CD4-positive, alpha-beta T cell treated with Interleukin-15 for 1 hour (primary cell): ENCODE results near the gene AMBP.
"Not testable (repeated sequence)": the region's sequence is repeated elsewhere in the genome, so short reads cannot be mapped to it uniquely, and the experiment has no call there.

Experiments
- DNase-seq: peaks from one replicate; pipeline ENCODE4 v3.0.0-alpha.2; 2020

AMBP gene

GRCh38 chr9:114049441-114050225 is 28.5 kb downstream of the AMBP start:
- no peak for DNase-seq

DNA sequence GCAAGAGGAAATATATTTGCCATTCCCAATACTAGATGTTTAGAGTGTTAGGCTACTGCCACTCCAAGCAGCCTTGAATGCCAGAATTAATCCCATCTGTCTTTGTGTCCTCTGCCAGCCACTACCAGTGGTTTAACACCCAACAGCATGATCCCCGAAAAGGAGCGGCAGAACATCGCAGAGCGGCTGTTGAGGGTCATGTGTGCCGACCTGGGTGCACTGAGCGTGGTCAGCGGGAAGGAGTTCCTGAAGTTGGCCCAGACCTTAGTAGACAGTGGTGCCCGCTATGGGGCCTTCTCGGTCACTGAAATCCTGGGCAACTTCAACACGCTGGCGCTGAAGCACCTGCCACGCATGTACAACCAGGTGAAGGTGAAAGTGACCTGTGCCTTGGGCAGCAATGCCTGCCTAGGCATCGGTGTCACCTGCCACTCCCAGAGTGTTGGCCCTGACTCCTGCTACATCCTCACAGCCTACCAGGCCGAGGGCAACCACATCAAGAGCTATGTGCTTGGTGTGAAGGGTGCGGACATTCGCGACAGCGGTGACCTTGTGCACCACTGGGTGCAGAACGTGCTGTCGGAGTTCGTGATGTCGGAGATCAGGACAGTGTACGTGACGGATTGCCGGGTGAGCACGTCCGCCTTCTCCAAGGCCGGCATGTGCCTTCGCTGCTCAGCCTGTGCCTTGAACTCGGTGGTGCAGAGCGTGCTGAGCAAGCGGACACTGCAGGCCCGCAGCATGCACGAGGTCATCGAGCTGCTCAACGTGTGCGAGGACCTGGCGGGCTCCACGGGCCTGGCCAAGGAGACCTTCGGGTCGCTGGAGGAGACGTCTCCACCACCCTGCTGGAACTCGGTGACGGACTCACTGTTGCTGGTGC is 29.3 kb downstream of the AMBP start:
- DNase-seq = no peak

- no peak for DNase-seq
Observed at GRCh38 chr9:114047717-114048116, 30.4 kb downstream of the AMBP start.

DNA sequence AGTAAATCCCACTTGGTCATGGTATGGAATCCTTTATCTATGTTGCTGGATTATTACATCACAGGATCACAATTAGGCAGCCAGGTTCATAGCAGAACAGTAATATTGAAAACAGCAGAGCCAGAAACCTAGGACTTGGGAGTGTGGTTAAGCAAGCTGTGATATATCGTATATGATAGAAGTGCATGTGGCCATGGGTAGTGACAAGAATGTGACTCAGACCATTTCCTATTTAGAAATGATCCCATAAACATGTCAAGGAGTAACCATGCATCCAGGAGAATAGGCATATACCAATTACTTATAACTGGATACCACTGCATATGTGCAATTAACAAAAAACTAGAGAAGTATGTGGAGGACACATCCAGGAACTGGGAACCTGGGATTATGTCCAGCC is 31.2 kb downstream of the AMBP start:
- no peak for DNase-seq

DNA sequence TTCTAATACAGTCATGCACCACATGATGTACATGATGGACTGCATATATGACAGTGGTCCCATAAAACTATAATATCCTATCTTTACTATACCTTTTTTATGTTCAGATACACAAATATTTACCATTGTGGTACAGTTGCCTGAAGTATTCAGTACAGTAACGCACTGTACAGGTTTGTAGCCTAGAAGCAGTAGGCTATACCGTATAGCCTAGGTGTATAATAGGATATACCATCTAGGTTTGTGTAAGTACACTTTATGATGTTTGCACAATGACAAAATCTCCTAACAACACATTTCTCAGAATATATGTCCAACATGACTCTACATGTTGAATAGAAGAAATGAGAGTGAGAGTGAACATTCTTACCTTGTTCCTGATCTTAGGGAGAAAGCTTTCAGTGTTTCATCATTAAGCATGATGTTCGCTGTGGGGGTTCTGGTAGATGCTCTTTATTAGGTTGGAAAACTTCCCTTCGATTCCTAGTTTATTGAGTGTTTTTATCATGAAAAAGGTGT is 31.8 kb downstream of the AMBP start:
- no peak for DNase-seq

GRCh38 chr9:114043660-114044059 is 34.4 kb downstream of the AMBP start:
- not testable (repeated sequence) for DNase-seq

GRCh38 chr9:114039484-114039883 is 38.6 kb downstream of the AMBP start:
- no peak for DNase-seq

GRCh38 chr9:114038724-114039313 is 39.3 kb downstream of the AMBP start:
- no peak for DNase-seq

GRCh38 chr9:114037961-114038723 is 40.0 kb downstream of the AMBP start:
- no peak for DNase-seq

- DNase-seq = no peak
Observed at GRCh38 chr9:114037249-114037648, 40.9 kb downstream of the AMBP start.

DNA sequence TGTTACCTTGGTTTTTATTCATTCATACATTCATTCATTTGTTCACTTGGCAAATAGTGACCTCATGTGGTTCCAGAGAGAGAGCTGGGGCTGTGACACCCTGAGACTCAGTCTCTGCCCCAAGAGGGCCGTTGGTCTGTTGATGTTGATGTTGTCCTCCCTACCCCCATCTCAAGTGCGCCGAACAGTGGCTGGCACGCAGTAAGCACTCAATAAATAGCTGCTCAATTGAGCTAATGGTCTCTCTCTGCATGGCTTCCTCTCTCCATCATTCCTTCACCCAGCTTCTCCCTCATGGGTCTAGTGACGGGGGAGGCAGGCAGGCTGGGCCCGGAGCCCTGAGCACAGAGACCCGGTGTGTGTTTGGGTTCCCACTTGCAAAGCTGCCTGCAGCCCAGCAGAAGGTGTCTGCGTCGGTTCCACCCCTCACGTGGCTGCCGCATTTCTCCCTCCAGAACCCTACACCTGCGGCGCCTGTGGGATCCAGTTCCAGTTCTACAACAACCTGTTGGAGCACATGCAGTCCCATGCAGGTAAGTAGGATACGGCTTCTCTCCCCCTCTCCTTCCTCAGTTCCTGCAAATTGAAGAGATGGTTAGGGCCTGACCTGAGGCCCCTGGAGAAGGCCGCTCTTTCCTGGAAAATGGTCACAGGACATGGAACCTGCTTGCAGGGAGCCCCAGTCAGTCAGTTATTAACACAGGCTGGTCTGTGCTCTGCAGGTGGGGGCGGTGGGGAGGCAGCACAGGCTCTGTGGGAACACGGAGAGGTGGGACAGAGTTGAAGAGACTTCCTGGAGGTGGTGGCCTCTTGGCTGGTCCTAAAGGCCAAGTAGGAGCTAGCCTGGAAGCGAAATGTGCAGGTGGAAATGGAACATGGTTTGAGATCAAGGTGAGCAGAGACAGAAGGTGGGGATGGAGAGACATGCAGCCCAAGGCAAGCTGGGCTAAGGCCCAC is 42.0 kb downstream of the AMBP start:
- no peak for DNase-seq

DNA sequence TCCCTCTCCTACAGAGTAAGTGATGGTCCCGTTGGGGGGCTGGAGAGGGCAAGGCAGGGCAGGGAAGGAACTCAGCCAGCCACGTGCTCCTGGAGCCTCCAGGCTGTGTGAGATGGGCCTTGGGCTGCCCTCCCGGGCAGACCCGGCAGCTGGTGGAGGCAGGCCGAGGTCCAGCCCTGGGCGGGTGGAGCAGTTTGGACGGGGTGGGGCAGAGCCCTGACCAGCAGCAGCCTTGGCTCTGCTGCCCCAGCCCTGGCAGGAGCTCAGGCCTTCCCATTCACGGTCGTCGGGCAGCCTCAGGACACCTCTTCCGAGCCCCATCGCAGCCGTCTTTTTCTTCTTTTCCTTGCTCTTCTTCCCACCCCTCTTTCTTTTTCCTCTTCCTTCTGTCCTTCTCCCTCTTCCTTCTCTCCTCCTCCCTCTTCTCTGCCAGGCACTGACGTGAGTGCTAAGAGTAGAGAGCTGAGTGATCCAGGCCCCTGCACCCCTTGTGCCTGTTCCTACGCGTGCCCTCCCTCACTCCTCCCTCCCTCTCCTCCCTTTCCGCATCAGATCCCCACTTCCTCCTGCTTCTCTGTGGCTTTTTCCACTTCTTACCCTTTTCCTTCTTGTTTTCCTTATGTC is 42.8 kb downstream of the AMBP start:
- no peak for DNase-seq

- no peak for DNase-seq
Observed at GRCh38 chr9:114034661-114035062, 43.4 kb downstream of the AMBP start.

DNA sequence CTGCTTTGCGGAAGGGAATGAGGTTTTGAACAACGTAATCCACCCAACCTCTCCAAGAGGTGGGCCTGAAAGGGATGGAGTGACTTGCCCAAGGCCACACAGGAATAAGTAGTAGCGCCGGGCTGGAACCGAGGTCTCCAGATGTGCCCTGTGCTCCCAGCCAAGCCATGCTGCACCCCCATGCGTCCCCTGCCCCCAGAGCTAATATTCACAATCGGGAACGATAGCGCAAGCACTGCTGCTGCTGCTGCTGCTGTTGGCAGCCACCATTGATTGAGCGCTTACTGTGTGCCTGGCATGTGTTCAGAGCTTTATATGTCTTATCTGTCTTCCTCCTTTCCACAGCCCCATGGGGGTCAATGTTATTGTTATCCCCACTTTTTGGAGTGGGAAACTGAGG is 43.9 kb downstream of the AMBP start:
- DNase-seq = no peak

DNA sequence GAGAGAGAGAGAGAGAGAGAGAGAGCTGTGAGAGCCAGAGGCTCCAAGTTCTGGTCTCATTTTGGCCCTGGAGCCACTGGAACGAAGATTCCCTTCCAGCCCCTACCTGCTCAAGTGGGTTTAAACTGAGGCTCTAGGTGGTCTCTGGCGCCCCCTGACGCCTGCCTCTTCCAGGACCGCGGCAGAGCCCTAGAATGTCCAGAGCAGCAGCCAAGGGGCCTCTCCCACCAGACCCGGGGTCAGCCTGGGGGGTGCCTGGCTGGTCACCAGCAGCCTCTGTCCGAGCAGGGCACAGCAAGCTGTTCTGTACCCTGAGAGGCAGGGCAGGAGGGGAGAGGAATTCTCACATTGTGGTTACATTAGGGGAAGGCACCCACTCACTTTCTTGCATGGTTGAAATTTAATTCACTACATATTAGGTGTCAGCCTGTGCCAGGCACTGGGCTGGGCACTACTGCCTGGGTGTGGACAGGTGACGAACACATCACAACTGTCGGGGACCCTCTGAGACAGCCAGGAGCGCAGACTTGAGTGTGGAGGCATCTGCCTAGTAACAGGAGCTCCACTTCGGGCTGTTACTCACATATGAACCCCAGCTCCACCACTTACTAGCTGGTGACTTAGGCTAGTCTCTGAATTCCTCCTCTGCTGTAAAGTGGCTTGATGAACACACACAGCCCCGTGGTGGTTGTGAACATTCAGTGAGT is 44.5 kb downstream of the AMBP start:
- DNase-seq = no peak

GRCh38 chr9:114031948-114032840 is 45.9 kb downstream of the AMBP start:
- DNase-seq = no peak

DNA sequence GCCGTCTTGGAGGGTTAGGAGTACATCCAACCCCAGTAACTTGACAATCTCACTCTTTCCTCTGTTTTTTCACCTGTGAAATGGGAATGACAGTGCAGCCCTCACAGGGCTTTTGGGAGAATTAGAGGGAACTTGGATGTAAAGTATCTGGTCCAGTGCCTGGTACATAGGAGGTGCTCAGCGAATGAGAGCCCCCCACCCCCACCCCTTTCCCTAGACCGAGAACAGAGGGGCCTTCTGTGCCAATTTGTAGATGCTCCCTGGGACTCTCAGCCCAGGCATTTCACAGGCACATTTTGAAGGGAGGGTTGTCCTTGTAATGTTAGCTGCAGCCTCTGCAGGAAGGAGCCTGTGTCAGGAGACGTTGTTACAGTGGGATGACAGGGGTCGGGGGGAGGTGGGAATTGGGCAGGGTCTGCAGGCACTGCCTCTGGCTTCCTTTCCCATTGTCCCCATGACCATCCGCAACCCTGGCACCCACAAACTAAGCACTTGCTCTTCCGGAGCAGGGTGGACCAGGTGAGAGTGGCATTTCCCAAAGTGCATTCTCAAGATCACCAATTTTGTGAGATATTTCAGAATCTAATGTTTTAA is 47.0 kb downstream of the AMBP start:
- no peak for DNase-seq

GRCh38 chr9:114030364-114030763 is 47.7 kb downstream of the AMBP start:
- DNase-seq = no peak
